Neural crest cell (in vitro differentiated cells): Measurements from ENCODE around the gene MPRIP. TPM values are rescaled to one million over a fixed set of nuclear protein-coding genes. Genes with fewer than 3 reads are reported as not detected.

Source experiments
- DNase-seq: peaks from one replicate; pipeline ENCODE4 v3.0.0; 2021; ENCODE audit warnings: low read depth, mixed read lengths, low spot score
- H3K27ac Mint-ChIP-seq: one replicate; pipeline ENCODE4 v1.8.0; 2021; ENCODE audit warnings: mild to moderate bottlenecking, mixed read lengths; ENCODE audit not compliant: unreplicated experiment
- H3K27me3 Mint-ChIP-seq: 2 replicates; pipeline ENCODE4 v1.8.0; 2021; ENCODE audit warnings: low read depth, mild to moderate bottlenecking, mixed read lengths
- H3K36me3 Mint-ChIP-seq: 2 replicates; pipeline ENCODE4 v1.8.0; 2021; ENCODE audit warnings: low read depth, mild to moderate bottlenecking, mixed read lengths
- H3K4me1 Mint-ChIP-seq: 2 replicates; pipeline ENCODE4 v1.8.0; 2021; ENCODE audit warnings: mixed read lengths
- H3K4me3 Mint-ChIP-seq: one replicate; pipeline ENCODE4 v1.8.0; 2021; ENCODE audit warnings: mild to moderate bottlenecking, mixed read lengths
- H3K9me3 Mint-ChIP-seq: 2 replicates; pipeline ENCODE4 v1.8.0; 2021; ENCODE audit warnings: mixed read lengths
- CTCF ChIP-seq: fragments of 200-600 bp; sonication (generic); conservative IDR thresholded peaks from 2 replicates; pipeline ENCODE4 v1.5.0; 2021; ENCODE audit warnings: antibody characterized with exemption, mild to moderate bottlenecking
- total RNA-seq: library from RNA; stranded (reverse); gene quantifications from 2 replicates; pipeline ENCODE4 v1.2.1, GENCODE V29; 2021

MPRIP gene
- total RNA-seq, 1 donor from 2014 or later = 241 TPM

GRCh38 chr17:17167986-17168385, 125.7 kb downstream of the MPRIP start:
- Mint-ChIP-seq H3K4me3 (no peak overlapping the region), H3K27me3 (no peaks in the 10 kb centered on the region), H3K4me1 (peaks cover 12% of the 10 kb centered on the region), H3K27ac (no peak overlapping the region), H3K36me3 (peaks cover 13% of the 10 kb centered on the region), H3K9me3 (no peaks in the 10 kb centered on the region)
- no peak for TF ChIP-seq CTCF
- no peak for DNase-seq

GRCh38 chr17:17168401-17168800, 126.1 kb downstream of the MPRIP start:
- Mint-ChIP-seq H3K9me3 (no peaks in the 10 kb centered on the region), H3K27ac (no peak overlapping the region), H3K4me1 (peaks cover 12% of the 10 kb centered on the region), H3K36me3 (peaks cover 13% of the 10 kb centered on the region), H3K27me3 (no peaks in the 10 kb centered on the region), H3K4me3 (no peak overlapping the region)
- no peak for DNase-seq
- no peak for TF ChIP-seq CTCF

- Mint-ChIP-seq H3K36me3 (peaks cover 13% of the 10 kb centered on the region), H3K27ac (no peak overlapping the region), H3K4me1 (peaks cover 12% of the 10 kb centered on the region), H3K9me3 (no peaks in the 10 kb centered on the region), H3K4me3 (no peak overlapping the region), H3K27me3 (no peaks in the 10 kb centered on the region)
- no peak for DNase-seq
- TF ChIP-seq CTCF = no peak
These were observed 127.1 kb downstream of the MPRIP start for GRCh38 chr17:17169396-17169795.

GRCh38 chr17:17170346-17170985, 128.2 kb downstream of the MPRIP start:
- Mint-ChIP-seq H3K4me1 (peaks cover 12% of the 10 kb centered on the region), H3K4me3 (no peak overlapping the region), H3K27me3 (no peaks in the 10 kb centered on the region), H3K27ac (no peak overlapping the region), H3K36me3 (peaks cover 9% of the 10 kb centered on the region), H3K9me3 (no peaks in the 10 kb centered on the region)
- DNase-seq = no peak
- no peak for TF ChIP-seq CTCF

GRCh38 chr17:17171186-17171585, 128.9 kb downstream of the MPRIP start:
- H3K27me3 Mint-ChIP-seq = no peaks in the 10 kb centered on the region
- H3K4me3 Mint-ChIP-seq = peak overlapping the region; percentile 44
- no peak overlapping the region for H3K27ac Mint-ChIP-seq
- no peak for TF ChIP-seq CTCF
- no peaks in the 10 kb centered on the region for H3K9me3 Mint-ChIP-seq
- peaks cover 12% of the 10 kb centered on the region for H3K4me1 Mint-ChIP-seq
- DNase-seq = no peak
- peaks cover 11% of the 10 kb centered on the region for H3K36me3 Mint-ChIP-seq
